ENCODE data around the gene ADORA2A.
"Not testable (repeated sequence)": the region's sequence is repeated elsewhere in the genome, so short reads cannot be mapped to it uniquely, and the experiment has no call there.

ADORA2A gene

DNA sequence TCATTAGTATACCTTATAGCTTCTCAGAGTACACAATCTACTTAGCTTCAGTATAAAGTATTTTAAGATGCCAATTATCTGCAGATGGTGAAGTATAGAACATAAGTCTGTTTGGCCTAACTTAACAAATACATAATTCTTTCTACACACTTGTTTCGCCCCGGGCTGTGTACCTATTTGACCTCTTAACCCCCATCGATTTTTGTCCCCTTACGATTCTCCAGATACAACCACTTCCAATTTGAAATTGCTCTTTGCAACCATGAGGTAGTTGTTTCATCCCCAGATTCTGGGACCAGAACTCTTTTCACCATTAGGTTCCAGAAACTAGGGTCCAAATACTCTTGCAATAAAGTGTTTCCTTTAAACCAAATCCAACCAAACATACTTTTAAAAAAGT, 57.8 kb downstream of the ADORA2A start:
- no peaks in the 10 kb centered on the region for H3K9me3 ChIP-seq (ENCODE audit: severe bottlenecking)
- ATAC-seq (ENCODE audit: low read depth) (no peak), DNase-seq (ENCODE audit: low spot score) (no peak)
- no peak for TF ChIP-seq CTCF (IDR thresholded peaks at IDR 0.05; ENCODE audit: poor library complexity, severe bottlenecking)
- H3K4me1 ChIP-seq (ENCODE audit: insufficient read depth, poor library complexity, severe bottlenecking) = peaks cover 35% of the 10 kb centered on the region
- H3K27ac ChIP-seq (ENCODE audit: poor library complexity, severe bottlenecking) = peak overlapping the region; percentile 59
- no peak overlapping the region for H3K4me3 ChIP-seq (ENCODE audit: severe bottlenecking)
- H3K36me3 ChIP-seq (ENCODE audit: low read depth) = no peaks in the 10 kb centered on the region
- no peaks in the 10 kb centered on the region for H3K27me3 ChIP-seq (ENCODE audit: insufficient read depth, poor library complexity, severe bottlenecking)

GRCh38 chr22:24485608-24486007, 58.2 kb downstream of the ADORA2A start:
- peaks cover 35% of the 10 kb centered on the region for H3K4me1 ChIP-seq (ENCODE audit: insufficient read depth, poor library complexity, severe bottlenecking)
- no peaks in the 10 kb centered on the region for H3K36me3 ChIP-seq (ENCODE audit: low read depth)
- no peaks in the 10 kb centered on the region for H3K27me3 ChIP-seq (ENCODE audit: insufficient read depth, poor library complexity, severe bottlenecking)
- H3K4me3 ChIP-seq (ENCODE audit: severe bottlenecking) = no peak overlapping the region
- no peak for TF ChIP-seq CTCF (IDR thresholded peaks at IDR 0.05; ENCODE audit: poor library complexity, severe bottlenecking)
- ATAC-seq (ENCODE audit: low read depth) (no peak), DNase-seq (ENCODE audit: low spot score) (no peak)
- H3K27ac ChIP-seq (ENCODE audit: poor library complexity, severe bottlenecking) = peak overlapping the region; percentile 59
- H3K9me3 ChIP-seq (ENCODE audit: severe bottlenecking) = no peaks in the 10 kb centered on the region

DNA sequence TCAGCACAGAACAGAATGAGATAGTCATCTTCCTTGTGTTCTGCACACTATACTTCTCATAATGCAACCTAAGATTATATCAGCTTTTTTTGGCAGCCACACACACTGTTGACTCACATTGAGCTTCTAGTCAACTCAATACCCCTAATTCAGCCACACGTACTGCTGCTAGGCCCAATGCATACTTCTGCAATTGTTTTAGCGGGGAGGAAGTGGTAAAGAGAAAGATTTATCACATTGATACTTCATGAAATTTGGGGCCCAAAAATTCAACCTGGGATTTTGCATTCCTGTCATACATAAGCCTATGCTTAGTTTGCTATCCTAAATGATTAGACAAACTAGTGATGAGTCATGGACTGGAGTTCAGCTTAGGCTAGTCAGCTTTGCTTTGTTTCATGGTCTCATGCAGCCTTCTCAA, 59.1 kb downstream of the ADORA2A start:
- H3K36me3 ChIP-seq (ENCODE audit: low read depth) = no peaks in the 10 kb centered on the region
- ATAC-seq (ENCODE audit: low read depth) (peak; percentile 89), DNase-seq (ENCODE audit: low spot score) (no peak)
- no peaks in the 10 kb centered on the region for H3K9me3 ChIP-seq (ENCODE audit: severe bottlenecking)
- H3K27ac ChIP-seq (ENCODE audit: poor library complexity, severe bottlenecking) = peak overlapping the region; percentile 59
- H3K4me1 ChIP-seq (ENCODE audit: insufficient read depth, poor library complexity, severe bottlenecking) = peaks cover 32% of the 10 kb centered on the region
- no peak for TF ChIP-seq CTCF (IDR thresholded peaks at IDR 0.05; ENCODE audit: poor library complexity, severe bottlenecking)
- H3K4me3 ChIP-seq (ENCODE audit: severe bottlenecking) = no peak overlapping the region
- no peaks in the 10 kb centered on the region for H3K27me3 ChIP-seq (ENCODE audit: insufficient read depth, poor library complexity, severe bottlenecking)

DNA sequence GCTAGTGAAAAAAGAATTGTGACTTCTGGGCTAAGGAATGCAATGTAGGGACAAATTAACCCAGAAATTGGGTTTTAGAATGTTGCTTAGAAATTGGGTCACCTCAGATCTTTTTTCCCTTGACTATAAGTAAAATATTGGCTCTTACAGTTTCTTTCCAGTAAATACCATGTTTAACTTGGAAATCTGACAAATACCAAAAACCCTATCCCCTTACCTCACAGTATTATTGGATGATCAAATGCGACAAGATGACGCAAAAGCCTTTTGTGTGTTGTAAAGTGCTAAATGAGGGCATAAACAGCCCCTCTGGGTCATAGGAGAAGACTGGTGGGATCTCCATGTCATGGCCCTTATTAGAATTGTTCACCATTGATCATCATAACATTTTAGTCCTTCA, 61.6 kb downstream of the ADORA2A start:
- no peak for TF ChIP-seq CTCF (IDR thresholded peaks at IDR 0.05; ENCODE audit: poor library complexity, severe bottlenecking)
- no peak overlapping the region for H3K4me3 ChIP-seq (ENCODE audit: severe bottlenecking)
- H3K9me3 ChIP-seq (ENCODE audit: severe bottlenecking) = no peaks in the 10 kb centered on the region
- peaks cover 14% of the 10 kb centered on the region for H3K4me1 ChIP-seq (ENCODE audit: insufficient read depth, poor library complexity, severe bottlenecking)
- H3K36me3 ChIP-seq (ENCODE audit: low read depth) = no peaks in the 10 kb centered on the region
- H3K27ac ChIP-seq (ENCODE audit: poor library complexity, severe bottlenecking) = no peak overlapping the region
- no peak for DNase-seq (ENCODE audit: low spot score)
- H3K27me3 ChIP-seq (ENCODE audit: insufficient read depth, poor library complexity, severe bottlenecking) = no peaks in the 10 kb centered on the region
- no peak for ATAC-seq (ENCODE audit: low read depth)

DNA sequence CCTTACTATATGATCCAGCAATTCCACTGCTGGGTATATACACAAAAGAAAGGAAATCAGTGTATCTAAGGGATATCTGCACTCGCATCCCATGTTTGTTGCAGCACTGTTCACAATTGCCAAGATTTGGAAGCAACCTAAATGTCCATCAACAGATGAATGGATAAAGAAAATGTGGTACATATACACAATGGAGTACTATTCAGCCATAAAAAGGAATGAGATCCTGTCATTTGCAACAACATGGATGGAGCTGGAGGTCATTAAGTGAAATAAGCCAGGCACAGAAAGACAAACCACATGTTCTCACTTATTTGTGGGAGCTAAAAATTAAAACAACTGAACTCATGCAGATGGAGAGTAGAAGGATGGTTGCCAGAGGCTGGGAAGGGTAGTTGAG, 62.0 kb downstream of the ADORA2A start:
- not testable (repeated sequence) for H3K36me3 ChIP-seq (ENCODE audit: low read depth); ATAC-seq (ENCODE audit: low read depth)
- peaks cover 14% of the 10 kb centered on the region for H3K4me1 ChIP-seq (ENCODE audit: insufficient read depth, poor library complexity, severe bottlenecking)

More for the DNA sequence above, 62.0 kb downstream of the ADORA2A start:
- not testable (repeated sequence) for H3K4me3 ChIP-seq (ENCODE audit: severe bottlenecking); H3K27me3 ChIP-seq (ENCODE audit: insufficient read depth, poor library complexity, severe bottlenecking); H3K27ac ChIP-seq (ENCODE audit: poor library complexity, severe bottlenecking); H3K9me3 ChIP-seq (ENCODE audit: severe bottlenecking); DNase-seq (ENCODE audit: low spot score)

Data from RWPE2 (cell line).